OCI-LY7 (cell line): ENCODE measurements around the gene OTUD3. TPM values are rescaled to one million over a fixed set of nuclear protein-coding genes. Genes with fewer than 3 reads are reported as not detected.

ENCODE experiments used
- BruUV-seq: library from RNA; stranded (reverse); fragments of 400-500 nt; replicated peaks from 2 replicates; lab custom pipeline; 2021; lab: Mats Ljungman, UMichigan
- CTCF ChIA-PET: fragments of 300-600 bp; sonication (Branson Sonifier 250); formaldehyde crosslinking; loops from one replicate; lab custom pipeline; 2022; ENCODE audit warnings: antibody characterized with exemption; ENCODE audit not compliant: unreplicated experiment; lab: Charles Lee
- POLR2A ChIA-PET: fragments of 300-600 bp; sonication (Branson Sonifier 250); formaldehyde crosslinking; loops from one replicate; lab custom pipeline; 2022; ENCODE audit warnings: antibody characterized with exemption; lab: Charles Lee
- DNase-seq: peaks from one replicate; pipeline ENCODE4 v3.0.0-alpha.2; 2015; ENCODE audit warnings: low spot score
- H2AFZ ChIP-seq: fragments of 200-600 bp; sonication (generic), shearing (Covaris generic); 2 replicates; pipeline ENCODE4 v1.6.1; 2014; ENCODE audit warnings: mild to moderate bottlenecking, antibody characterized with exemption, low read length, moderate library complexity
- H3K27ac ChIP-seq: fragments of 200-600 bp; sonication (generic); 2 replicates; pipeline ENCODE4 v1.5.1; 2014; ENCODE audit warnings: mixed run types, low read depth, mild to moderate bottlenecking, moderate library complexity, low read length, inconsistent platforms; ENCODE audit not compliant: poor library complexity, severe bottlenecking
- H3K36me3 ChIP-seq: fragments of 200-600 bp; sonication (generic); 2 replicates; pipeline ENCODE4 v1.6.1; 2014; ENCODE audit warnings: mild to moderate bottlenecking, antibody characterized with exemption, low read length, moderate library complexity, mixed read lengths; ENCODE audit not compliant: insufficient read depth
- H3K4me1 ChIP-seq: fragments of 200-600 bp; sonication (generic); 2 replicates; pipeline ENCODE4 v1.5.1; 2014; ENCODE audit warnings: mild to moderate bottlenecking, low read length; ENCODE audit not compliant: insufficient read depth, poor library complexity, severe bottlenecking
- H3K4me2 ChIP-seq: fragments of 200-600 bp; sonication (generic); 2 replicates; pipeline ENCODE4 v1.6.1; 2014; ENCODE audit warnings: mild to moderate bottlenecking, low read length
- H3K4me3 ChIP-seq: fragments of 200-600 bp; sonication (generic); 2 replicates; pipeline ENCODE4 v1.5.1; 2014; ENCODE audit warnings: mild to moderate bottlenecking, low read depth, low read length; ENCODE audit not compliant: poor library complexity, severe bottlenecking
- H3K79me2 ChIP-seq: fragments of 200-600 bp; sonication (generic); 2 replicates; pipeline ENCODE4 v1.6.1; 2016; ENCODE audit warnings: low read depth, mild to moderate bottlenecking, low read length, moderate library complexity, mixed read lengths; ENCODE audit not compliant: insufficient read depth
- H3K9me2 ChIP-seq: fragments of 200-600 bp; sonication (generic); 2 replicates; pipeline ENCODE4 v1.6.1; 2016; ENCODE audit warnings: mild to moderate bottlenecking, low read length, mixed read lengths; ENCODE audit not compliant: insufficient read depth
- H3K9me3 ChIP-seq: fragments of 200-600 bp; sonication (generic); 2 replicates; pipeline ENCODE4 v1.6.1; 2014; ENCODE audit warnings: mild to moderate bottlenecking, mixed run types, low read length, mixed read lengths
- H4K20me1 ChIP-seq: fragments of 200-600 bp; sonication (generic); 2 replicates; pipeline ENCODE4 v1.6.1; 2014; ENCODE audit warnings: mild to moderate bottlenecking, antibody characterized with exemption, low read length, moderate library complexity, mixed read lengths; ENCODE audit not compliant: insufficient read depth
- EZH2phosphoT487 ChIP-seq: fragments of 200-600 bp; sonication (generic); IDR thresholded peaks from 2 replicates; pipeline ENCODE4 v1.6.1; 2018; ENCODE audit warnings: low read depth, borderline replicate concordance, mild to moderate bottlenecking, mixed run types, antibody characterized with exemption, low read length, moderate library complexity, mixed read lengths
- intact Hi-C: fragments of 100-400 bp; cut with micrococcal nuclease; formaldehyde crosslinking; loops from one replicate; pipeline ENCODE4 v1.10.0; 2022; ENCODE audit not compliant: unreplicated experiment
- total RNA-seq, 2 experiments: library from RNA; depleted of rRNA in 1 of 2; stranded (reverse); fragments of >200 nt in 1 of 2; shearing (Covaris generic) in 1 of 2; gene quantifications; 2 replicates each; pipeline ENCODE4 v1.2.3, GENCODE V29; 2014 to 2022
- TF ChIP-seq, protein P1 (sequence below): fragments of 200-600 bp; sonication (generic); conservative IDR thresholded peaks from 2 replicates; pipeline ENCODE4 v1.5.1; 2014; ENCODE audit warnings: mild to moderate bottlenecking, antibody characterized with exemption, low read length, moderate library complexity, mixed read lengths

Gene OTUD3
- total RNA-seq, 2 experiments from 2014 or later, result 7.3 to 14.7 TPM

DNA sequence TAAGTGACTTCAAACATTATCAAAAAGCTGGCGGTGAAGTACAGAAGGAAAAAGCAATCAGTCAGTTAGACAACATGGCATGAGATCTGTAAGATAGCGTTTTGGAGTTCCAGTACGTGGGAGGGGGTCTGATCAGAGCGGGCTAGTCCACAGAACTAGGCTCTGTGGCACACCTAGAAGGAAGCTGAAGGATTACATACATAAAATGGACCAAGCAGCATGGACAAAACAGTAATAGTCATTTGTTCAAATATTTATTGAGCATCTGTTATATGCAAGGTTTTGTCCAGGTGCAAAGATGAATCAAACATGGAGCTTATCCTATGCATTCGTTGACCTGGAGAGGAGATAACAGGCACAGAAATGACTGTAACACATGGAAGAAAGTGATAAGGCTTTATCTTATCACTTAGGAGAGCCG lies 64.1 kb downstream of the OTUD3 start:
- H4K20me1 ChIP-seq, result no peaks in the 10 kb centered on the region
- intact Hi-C loops, result no loop called here
- no peaks in the 10 kb centered on the region for H3K36me3 ChIP-seq
- no peak overlapping the region for H3K27ac ChIP-seq
- DNase-seq, result no peak
- CTCF ChIA-PET, result no interaction called here
- H3K4me1 ChIP-seq, result no peaks in the 10 kb centered on the region
- no TSS peak for BruUV-seq
- no peak overlapping the region for H3K4me3 ChIP-seq
- H3K4me2 ChIP-seq, result no peak overlapping the region
- no peak overlapping the region for H2AFZ ChIP-seq
- no peaks in the 10 kb centered on the region for H3K9me2 ChIP-seq
- H3K79me2 ChIP-seq, result no peaks in the 10 kb centered on the region
- POLR2A ChIA-PET, result interaction anchor here (0.6 kb wide), 1 partner anchor 876 kb away, joined by 3 read pairs; no protein-coding TSS in a partner anchor
- H3K9me3 ChIP-seq, result no peaks in the 10 kb centered on the region
- TF ChIP-seq EZH2phosphoT487, result no peak
- TF ChIP-seq, protein P1, sequence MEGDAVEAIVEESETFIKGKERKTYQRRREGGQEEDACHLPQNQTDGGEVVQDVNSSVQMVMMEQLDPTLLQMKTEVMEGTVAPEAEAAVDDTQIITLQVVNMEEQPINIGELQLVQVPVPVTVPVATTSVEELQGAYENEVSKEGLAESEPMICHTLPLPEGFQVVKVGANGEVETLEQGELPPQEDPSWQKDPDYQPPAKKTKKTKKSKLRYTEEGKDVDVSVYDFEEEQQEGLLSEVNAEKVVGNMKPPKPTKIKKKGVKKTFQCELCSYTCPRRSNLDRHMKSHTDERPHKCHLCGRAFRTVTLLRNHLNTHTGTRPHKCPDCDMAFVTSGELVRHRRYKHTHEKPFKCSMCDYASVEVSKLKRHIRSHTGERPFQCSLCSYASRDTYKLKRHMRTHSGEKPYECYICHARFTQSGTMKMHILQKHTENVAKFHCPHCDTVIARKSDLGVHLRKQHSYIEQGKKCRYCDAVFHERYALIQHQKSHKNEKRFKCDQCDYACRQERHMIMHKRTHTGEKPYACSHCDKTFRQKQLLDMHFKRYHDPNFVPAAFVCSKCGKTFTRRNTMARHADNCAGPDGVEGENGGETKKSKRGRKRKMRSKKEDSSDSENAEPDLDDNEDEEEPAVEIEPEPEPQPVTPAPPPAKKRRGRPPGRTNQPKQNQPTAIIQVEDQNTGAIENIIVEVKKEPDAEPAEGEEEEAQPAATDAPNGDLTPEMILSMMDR, result no peak

- H3K36me3 ChIP-seq, result no peaks in the 10 kb centered on the region
- H3K4me2 ChIP-seq, result no peak overlapping the region
- intact Hi-C loops, result no loop called here
- TF ChIP-seq, protein P1, result no peak
- TF ChIP-seq EZH2phosphoT487, result no peak
- no peaks in the 10 kb centered on the region for H3K9me2 ChIP-seq
- POLR2A ChIA-PET, result interaction anchor here (0.6 kb wide), 1 partner anchor 875 kb away, joined by 3 read pairs; no protein-coding TSS in a partner anchor
- no peak for DNase-seq
- H3K27ac ChIP-seq, result no peak overlapping the region
- H4K20me1 ChIP-seq, result no peaks in the 10 kb centered on the region
- no peaks in the 10 kb centered on the region for H3K4me1 ChIP-seq
- H3K4me3 ChIP-seq, result no peak overlapping the region
- no peak overlapping the region for H2AFZ ChIP-seq
- no peaks in the 10 kb centered on the region for H3K79me2 ChIP-seq
- no TSS peak for BruUV-seq
- CTCF ChIA-PET, result no interaction called here
- H3K9me3 ChIP-seq, result no peaks in the 10 kb centered on the region
Measured at GRCh38 chr1:19946971-19947370, 64.8 kb downstream of the OTUD3 start.

DNA sequence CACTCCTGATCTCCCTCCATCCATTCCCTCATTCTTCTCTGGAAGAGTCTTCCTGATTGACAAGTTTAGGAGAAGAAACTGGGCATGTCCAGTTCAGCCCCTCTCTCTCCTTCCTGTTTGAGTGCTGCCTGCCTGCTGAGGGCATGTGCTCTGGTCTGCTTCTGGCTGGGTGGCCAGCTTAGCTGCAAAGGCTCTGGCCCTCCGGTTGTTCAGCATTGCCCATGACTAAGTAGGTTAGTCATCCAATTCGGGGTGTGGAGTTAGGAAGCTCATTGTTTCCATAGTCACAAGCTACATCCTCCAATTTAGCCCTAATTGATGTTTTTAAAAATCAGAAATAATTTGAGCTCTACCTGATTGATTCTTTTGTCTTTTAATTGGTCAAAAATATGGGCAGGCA lies 66.8 kb downstream of the OTUD3 start:
- Histone ChIP-seq H3K9me3 (peaks cover 4% of the 10 kb centered on the region; the same call in 1 of the 2 replicates), H3K9me2 (no peaks in the 10 kb centered on the region), H4K20me1 (no peaks in the 10 kb centered on the region), H2AFZ (no peak overlapping the region), H3K4me3 (no peak overlapping the region), H3K79me2 (no peaks in the 10 kb centered on the region), H3K36me3 (no peaks in the 10 kb centered on the region), H3K4me1 (no peaks in the 10 kb centered on the region), H3K27ac (no peak overlapping the region), H3K4me2 (no peak overlapping the region)
- BruUV-seq, result no TSS peak
- ChIA-PET POLR2A (interaction anchor here (0.6 to 0.7 kb wide), 2 partner anchors 31 to 70 kb away, joined by 3 read pairs; no protein-coding TSS in a partner anchor), CTCF (no interaction called here)
- DNase-seq, result no peak
- intact Hi-C loops, result no loop called here
- TF ChIP-seq, protein P1, result no peak
- no peak for TF ChIP-seq EZH2phosphoT487
